ES-I3 (cell line): ENCODE results near the gene SGMS1.

Experiments used
- H3K36me3 ChIP-seq: 2 replicates; pipeline ENCODE4 v1.6.1; 2013; ENCODE audit warnings: mild to moderate bottlenecking, low read length, control low read depth, moderate library complexity; ENCODE audit not compliant: insufficient read depth
- H3K4me1 ChIP-seq: 2 replicates; pipeline ENCODE4 v1.6.1; 2013; ENCODE audit warnings: mild to moderate bottlenecking, control low read depth, low read length; ENCODE audit not compliant: insufficient read depth
- H3K9ac ChIP-seq: 2 replicates; pipeline ENCODE4 v1.6.1; 2013; ENCODE audit warnings: low read depth, mild to moderate bottlenecking, low read length, moderate library complexity
- H3K9me3 ChIP-seq: 2 replicates; pipeline ENCODE4 v1.6.1; 2013; ENCODE audit warnings: mild to moderate bottlenecking, low read length, moderate library complexity; ENCODE audit not compliant: control insufficient read depth, insufficient read depth

Gene SGMS1

DNA sequence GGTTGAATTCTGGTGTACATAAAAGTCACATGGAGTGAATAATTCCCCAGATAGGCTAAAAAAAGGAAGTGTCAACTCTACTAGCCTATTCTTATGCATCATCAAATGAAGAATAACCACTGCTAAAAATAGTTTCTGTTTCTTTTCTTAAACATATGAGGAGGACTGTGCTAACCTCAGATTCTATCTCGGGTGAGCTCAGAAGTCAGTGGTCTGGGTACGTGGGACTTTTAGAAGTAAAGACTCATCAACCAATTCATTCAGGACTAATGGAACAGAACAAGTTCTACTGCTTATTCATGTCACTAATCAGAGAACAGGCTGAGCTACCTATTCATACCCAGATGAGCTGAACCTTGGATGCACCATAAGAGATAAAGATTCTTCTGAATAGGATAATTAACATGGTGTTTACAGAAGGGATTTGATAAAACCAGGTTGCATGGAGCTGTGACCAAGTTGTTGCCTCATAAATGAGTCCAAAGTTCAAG is 362.9 kb downstream of the SGMS1 start:
- H3K9me3 ChIP-seq = no peaks in the 10 kb centered on the region
- no peak overlapping the region for H3K9ac ChIP-seq
- H3K36me3 ChIP-seq = no peaks in the 10 kb centered on the region

More for the DNA sequence above, 362.9 kb downstream of the SGMS1 start:
- H3K4me1 ChIP-seq = no peaks in the 10 kb centered on the region; the same call in 1 of the 2 replicates
